Measurements from ENCODE around the gene FLNB.

DNA sequence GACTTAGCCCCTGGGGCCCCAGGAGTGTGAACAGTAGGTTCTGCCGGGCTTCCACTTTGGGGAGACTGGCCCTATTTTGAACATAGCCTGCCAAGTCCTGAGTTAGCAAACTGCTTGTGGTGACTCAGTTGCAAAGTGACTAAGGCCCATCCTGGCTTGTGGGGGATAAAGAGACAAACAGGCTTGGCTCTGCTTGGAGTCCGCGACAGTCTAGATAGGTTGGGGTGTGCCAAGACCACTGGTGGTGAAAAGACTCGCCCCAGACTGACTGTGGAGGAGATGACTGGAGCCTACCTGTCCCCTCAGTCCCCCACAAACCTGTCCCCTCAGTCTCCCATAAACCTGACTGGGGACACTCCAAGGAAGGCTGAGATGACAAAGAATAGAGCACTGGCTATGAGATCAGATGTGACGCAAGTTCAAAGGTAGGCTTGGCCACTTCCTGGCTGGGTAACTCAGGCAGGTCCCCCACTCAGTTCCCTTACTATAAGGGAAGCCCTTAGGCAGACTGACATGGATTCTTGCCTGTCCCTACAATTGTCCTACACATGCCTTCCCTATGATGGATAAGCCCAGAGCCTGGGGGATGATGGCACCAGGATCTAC lies 198.3 kb downstream of the FLNB start:
- TF ChIP-seq, protein P1, sequence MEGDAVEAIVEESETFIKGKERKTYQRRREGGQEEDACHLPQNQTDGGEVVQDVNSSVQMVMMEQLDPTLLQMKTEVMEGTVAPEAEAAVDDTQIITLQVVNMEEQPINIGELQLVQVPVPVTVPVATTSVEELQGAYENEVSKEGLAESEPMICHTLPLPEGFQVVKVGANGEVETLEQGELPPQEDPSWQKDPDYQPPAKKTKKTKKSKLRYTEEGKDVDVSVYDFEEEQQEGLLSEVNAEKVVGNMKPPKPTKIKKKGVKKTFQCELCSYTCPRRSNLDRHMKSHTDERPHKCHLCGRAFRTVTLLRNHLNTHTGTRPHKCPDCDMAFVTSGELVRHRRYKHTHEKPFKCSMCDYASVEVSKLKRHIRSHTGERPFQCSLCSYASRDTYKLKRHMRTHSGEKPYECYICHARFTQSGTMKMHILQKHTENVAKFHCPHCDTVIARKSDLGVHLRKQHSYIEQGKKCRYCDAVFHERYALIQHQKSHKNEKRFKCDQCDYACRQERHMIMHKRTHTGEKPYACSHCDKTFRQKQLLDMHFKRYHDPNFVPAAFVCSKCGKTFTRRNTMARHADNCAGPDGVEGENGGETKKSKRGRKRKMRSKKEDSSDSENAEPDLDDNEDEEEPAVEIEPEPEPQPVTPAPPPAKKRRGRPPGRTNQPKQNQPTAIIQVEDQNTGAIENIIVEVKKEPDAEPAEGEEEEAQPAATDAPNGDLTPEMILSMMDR (IDR thresholded peaks at IDR 0.05): no peak
- TF ChIP-seq, protein P2, sequence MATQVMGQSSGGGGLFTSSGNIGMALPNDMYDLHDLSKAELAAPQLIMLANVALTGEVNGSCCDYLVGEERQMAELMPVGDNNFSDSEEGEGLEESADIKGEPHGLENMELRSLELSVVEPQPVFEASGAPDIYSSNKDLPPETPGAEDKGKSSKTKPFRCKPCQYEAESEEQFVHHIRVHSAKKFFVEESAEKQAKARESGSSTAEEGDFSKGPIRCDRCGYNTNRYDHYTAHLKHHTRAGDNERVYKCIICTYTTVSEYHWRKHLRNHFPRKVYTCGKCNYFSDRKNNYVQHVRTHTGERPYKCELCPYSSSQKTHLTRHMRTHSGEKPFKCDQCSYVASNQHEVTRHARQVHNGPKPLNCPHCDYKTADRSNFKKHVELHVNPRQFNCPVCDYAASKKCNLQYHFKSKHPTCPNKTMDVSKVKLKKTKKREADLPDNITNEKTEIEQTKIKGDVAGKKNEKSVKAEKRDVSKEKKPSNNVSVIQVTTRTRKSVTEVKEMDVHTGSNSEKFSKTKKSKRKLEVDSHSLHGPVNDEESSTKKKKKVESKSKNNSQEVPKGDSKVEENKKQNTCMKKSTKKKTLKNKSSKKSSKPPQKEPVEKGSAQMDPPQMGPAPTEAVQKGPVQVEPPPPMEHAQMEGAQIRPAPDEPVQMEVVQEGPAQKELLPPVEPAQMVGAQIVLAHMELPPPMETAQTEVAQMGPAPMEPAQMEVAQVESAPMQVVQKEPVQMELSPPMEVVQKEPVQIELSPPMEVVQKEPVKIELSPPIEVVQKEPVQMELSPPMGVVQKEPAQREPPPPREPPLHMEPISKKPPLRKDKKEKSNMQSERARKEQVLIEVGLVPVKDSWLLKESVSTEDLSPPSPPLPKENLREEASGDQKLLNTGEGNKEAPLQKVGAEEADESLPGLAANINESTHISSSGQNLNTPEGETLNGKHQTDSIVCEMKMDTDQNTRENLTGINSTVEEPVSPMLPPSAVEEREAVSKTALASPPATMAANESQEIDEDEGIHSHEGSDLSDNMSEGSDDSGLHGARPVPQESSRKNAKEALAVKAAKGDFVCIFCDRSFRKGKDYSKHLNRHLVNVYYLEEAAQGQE (IDR thresholded peaks at IDR 0.05; ENCODE audit: insufficient read depth in 1 of 2, low read depth in 2 of 2, low read length in 1 of 2): no peak
- no peak for TF ChIP-seq POLR2AphosphoS5 (IDR thresholded peaks at IDR 0.05; ENCODE audit: low read depth, low read length)
- no peak for TF ChIP-seq TCF7L2 (IDR thresholded peaks at IDR 0.05; ENCODE audit: low read depth, low read length)
- no peak for TF ChIP-seq SIN3A (IDR thresholded peaks at IDR 0.05; ENCODE audit: borderline replicate concordance, insufficient read depth, low read depth, low read length)

All from Panc1 (cell line).